ENCODE results near the gene MYO9B.
A peak's percentile ranks its signal among the peaks of the same experiment; 100 is the strongest.
"Not testable (repeated sequence)": the region's sequence is repeated elsewhere in the genome, so short reads cannot be mapped to it uniquely, and the experiment has no call there.

Gene MYO9B

DNA sequence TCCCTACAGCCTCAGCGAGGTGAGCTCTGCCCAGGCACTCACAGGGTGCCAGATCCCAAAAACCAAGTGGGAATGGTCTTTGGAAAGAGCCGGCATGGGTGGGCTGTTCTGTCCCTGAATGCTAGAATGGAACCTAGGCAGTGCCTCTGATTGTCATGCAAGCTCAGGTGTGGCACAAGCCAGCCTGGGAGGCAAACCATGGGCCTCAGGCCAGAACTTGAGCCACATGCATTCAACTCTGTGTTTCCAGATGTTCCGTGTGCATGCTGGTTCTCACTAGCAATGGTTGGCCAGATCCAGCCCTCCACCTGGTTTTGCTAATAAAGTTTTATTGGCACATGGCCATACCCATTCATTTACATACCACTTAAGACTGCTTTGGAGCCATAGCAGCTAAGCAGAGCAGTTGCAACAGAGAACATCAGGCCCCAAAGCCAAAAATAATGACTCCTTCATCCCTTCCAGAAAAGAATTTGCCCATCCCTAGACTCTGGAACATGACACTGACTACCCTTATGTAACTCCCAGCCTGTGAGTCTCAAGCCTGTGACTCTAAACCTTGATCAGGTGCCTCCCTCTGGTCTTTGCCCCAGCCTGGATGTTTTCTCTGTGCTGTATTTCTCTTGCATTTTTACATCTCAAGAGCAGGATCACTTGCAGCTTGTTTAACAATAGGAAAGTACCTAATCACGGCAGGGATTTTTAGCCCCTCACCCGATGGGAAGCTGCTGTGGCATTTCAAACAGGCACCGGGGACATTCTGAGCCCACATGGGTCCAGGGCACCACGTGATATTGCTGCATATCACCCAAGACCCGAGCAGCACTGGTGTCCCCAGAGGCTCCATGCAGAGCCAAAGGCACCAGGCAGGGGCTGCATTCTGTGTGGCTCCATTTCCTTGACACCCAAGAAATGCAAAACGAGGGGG, 84.2 kb downstream of the MYO9B start:
- H3K4me3 ChIP-seq (ENCODE audit: low read length): no peak overlapping the region
- DNase-seq (ENCODE audit: low read depth): peak; percentile 45
- TF ChIP-seq, protein P1, sequence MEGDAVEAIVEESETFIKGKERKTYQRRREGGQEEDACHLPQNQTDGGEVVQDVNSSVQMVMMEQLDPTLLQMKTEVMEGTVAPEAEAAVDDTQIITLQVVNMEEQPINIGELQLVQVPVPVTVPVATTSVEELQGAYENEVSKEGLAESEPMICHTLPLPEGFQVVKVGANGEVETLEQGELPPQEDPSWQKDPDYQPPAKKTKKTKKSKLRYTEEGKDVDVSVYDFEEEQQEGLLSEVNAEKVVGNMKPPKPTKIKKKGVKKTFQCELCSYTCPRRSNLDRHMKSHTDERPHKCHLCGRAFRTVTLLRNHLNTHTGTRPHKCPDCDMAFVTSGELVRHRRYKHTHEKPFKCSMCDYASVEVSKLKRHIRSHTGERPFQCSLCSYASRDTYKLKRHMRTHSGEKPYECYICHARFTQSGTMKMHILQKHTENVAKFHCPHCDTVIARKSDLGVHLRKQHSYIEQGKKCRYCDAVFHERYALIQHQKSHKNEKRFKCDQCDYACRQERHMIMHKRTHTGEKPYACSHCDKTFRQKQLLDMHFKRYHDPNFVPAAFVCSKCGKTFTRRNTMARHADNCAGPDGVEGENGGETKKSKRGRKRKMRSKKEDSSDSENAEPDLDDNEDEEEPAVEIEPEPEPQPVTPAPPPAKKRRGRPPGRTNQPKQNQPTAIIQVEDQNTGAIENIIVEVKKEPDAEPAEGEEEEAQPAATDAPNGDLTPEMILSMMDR (conservative IDR thresholded peaks at IDR 0.05; ENCODE audit: low read length): no peak

DNA sequence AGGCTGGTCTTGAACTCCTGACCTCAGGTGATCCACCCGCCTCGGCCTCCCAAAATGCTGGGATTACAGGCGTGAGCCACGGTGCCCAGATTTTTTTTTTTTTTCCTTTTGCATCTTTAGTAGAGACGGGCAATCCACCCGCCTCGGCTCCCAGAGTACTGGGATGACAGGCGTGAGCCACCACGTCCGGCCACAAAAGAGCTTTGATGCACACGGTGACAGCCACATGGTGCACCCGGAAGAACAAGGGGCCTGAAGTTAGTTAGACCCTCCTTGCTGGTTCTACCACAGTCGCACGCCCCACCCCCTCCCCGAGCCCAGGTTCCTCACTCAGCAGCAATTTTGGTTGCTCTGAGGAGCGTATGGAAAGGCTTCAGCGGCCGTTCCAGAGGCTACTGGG, 85.3 kb downstream of the MYO9B start:
- TF ChIP-seq, protein P1 (conservative IDR thresholded peaks at IDR 0.05; ENCODE audit: low read length): no peak
- no peak for DNase-seq (ENCODE audit: low read depth)
- H3K4me3 ChIP-seq (ENCODE audit: low read length): no peak overlapping the region

GRCh38 chr19:17162131-17162530, 86.6 kb downstream of the MYO9B start:
- not testable (repeated sequence) for H3K4me3 ChIP-seq (ENCODE audit: low read length); DNase-seq (ENCODE audit: low read depth)

GRCh38 chr19:17162580-17162979, 87.0 kb downstream of the MYO9B start:
- DNase-seq (ENCODE audit: low read depth): no peak
- TF ChIP-seq, protein P1 (conservative IDR thresholded peaks at IDR 0.05; ENCODE audit: low read length): no peak
- no peak overlapping the region for H3K4me3 ChIP-seq (ENCODE audit: low read length)

- DNase-seq (ENCODE audit: low read depth): no peak
- TF ChIP-seq, protein P1 (conservative IDR thresholded peaks at IDR 0.05; ENCODE audit: low read length): no peak
- H3K4me3 ChIP-seq (ENCODE audit: low read length): no peak overlapping the region
These were observed 88.1 kb downstream of the MYO9B start for GRCh38 chr19:17163652-17164051.

DNA sequence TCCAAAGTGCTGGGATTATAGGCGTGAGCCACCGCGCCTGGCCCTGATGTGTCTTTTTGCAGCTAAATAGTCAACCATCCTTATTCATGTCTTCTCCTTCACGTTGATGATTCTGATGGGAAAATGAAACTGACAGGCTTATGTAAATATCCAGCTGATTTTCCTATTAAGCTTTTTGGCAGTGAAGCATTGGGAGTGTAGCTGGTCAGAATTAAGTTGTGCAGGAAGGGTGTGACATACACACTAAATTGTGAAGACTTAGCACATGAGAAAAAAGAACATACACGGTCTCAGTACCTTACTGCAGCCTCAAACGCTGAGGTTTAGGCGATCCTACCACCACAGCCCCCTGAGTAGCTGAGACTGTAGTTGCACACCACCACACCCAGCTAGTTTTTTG, 89.1 kb downstream of the MYO9B start:
- no peak overlapping the region for H3K4me3 ChIP-seq (ENCODE audit: low read length)
- no peak for DNase-seq (ENCODE audit: low read depth)
- TF ChIP-seq, protein P1 (conservative IDR thresholded peaks at IDR 0.05; ENCODE audit: low read length): no peak

DNA sequence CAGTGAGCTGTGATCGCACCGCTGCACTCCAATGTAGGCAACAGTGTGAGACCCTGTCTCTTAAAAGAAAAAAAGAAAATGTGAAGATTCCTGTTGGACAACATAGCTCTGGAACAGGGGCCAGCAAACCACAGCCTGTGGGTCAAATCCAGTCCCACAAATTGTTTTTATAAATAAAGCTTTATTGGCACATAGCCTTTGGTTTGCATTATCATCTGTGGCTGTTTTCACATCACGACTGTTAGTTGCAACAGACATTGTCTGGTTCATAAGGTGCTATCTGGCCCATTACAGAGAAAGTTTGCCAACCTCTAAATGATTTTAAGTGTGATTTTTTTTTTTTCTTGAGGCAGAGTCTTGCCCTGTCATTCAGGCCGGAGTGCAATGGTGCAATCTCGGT, 90.1 kb downstream of the MYO9B start:
- H3K4me3 ChIP-seq (ENCODE audit: low read length): no peak overlapping the region
- DNase-seq (ENCODE audit: low read depth): no peak
- TF ChIP-seq, protein P1 (conservative IDR thresholded peaks at IDR 0.05; ENCODE audit: low read length): no peak

Data from AG10803 (cell line).